SK-N-SH (cell line): ENCODE measurements around the gene ELOA. TPM values are rescaled to one million over a fixed set of nuclear protein-coding genes. Genes with fewer than 3 reads are reported as not detected.
A peak's percentile ranks its signal among the peaks of the same experiment; 100 is the strongest.

Experiments used
- CTCF ChIA-PET: fragments of 300-600, 350-600 bp; formaldehyde crosslinking; extraction: SDS; loops from one replicate; lab custom pipeline; 2021; lab: Yijun Ruan, JAX
- POLR2A ChIA-PET: fragments of 350-600 bp; sonication (Branson Sonifier 250); formaldehyde crosslinking; extraction: SDS; loops from one replicate; lab custom pipeline; 2020; ENCODE audit warnings: antibody characterized with exemption, inconsistent platforms; lab: Yijun Ruan, JAX
- DNase-seq: peaks from one replicate; pipeline ENCODE4 v3.0.0; 2012
- H2AFZ ChIP-seq: fragments of 200-600 bp; sonication (generic); 2 replicates; pipeline ENCODE4 v1.8.1; 2016; ENCODE audit warnings: antibody characterized with exemption, mild to moderate bottlenecking, low read depth
- H3F3A ChIP-seq: fragments of 200-600 bp; sonication (generic); replicated peaks from 2 replicates; pipeline ENCODE3; 2016; ENCODE audit warnings: antibody characterized with exemption, mild to moderate bottlenecking; ENCODE audit not compliant: insufficient read depth
- H3K27ac ChIP-seq, 2 experiments: fragments of 200-500 bp in 1 of 2; fragments of 200-600 bp in 1 of 2; sonication (Bioruptor generic) in 1 of 2; sonication (generic), shearing (Covaris generic) in 1 of 2; 2 replicates each; pipeline versions ENCODE4 v1.5.1 to v1.6.1; 2014 to 2016; ENCODE audit warnings: low read depth in 2 of 2, inconsistent platforms in 1 of 2, low read length in 1 of 2, mild to moderate bottlenecking in 1 of 2, mixed read lengths in 1 of 2
- H3K27me3 ChIP-seq: fragments of 200-600 bp; sonication (generic), shearing (Covaris generic); 2 replicates; pipeline ENCODE4 v1.6.1; 2016; ENCODE audit warnings: mixed run types; ENCODE audit not compliant: insufficient read depth
- H3K36me3 ChIP-seq, 2 experiments: fragments of 200-500 bp in 1 of 2; fragments of 200-600 bp in 1 of 2; sonication (Bioruptor generic) in 1 of 2; sonication (generic) in 1 of 2; replicated peaks in 1 of 2; 2 replicates each; pipeline versions ENCODE3 to v1.5.1; 2014 to 2016; ENCODE audit warnings: low read length in 1 of 2, mild to moderate bottlenecking in 1 of 2; ENCODE audit not compliant: insufficient read depth in 2 of 2, control insufficient read depth in 1 of 2
- H3K4me1 ChIP-seq, 2 experiments: fragments of 200-500 bp in 1 of 2; fragments of 200-600 bp in 1 of 2; sonication (Bioruptor generic) in 1 of 2; sonication (generic), shearing (Covaris generic) in 1 of 2; 2 replicates each; pipeline versions ENCODE4 v1.5.1 to v1.6.1; 2014 to 2016; ENCODE audit warnings: low read depth in 1 of 2, low read length in 1 of 2, mixed run types in 1 of 2; ENCODE audit not compliant: insufficient read depth in 2 of 2, control insufficient read depth in 1 of 2
- H3K4me2 ChIP-seq: fragments of 200-600 bp; sonication (generic), shearing (Covaris generic); 2 replicates; pipeline ENCODE4 v1.6.1; 2017; ENCODE audit warnings: mixed run types
- H3K4me3 ChIP-seq, 2 experiments: fragments of 200-500 bp in 1 of 2; fragments of 200-600 bp in 1 of 2; sonication (Bioruptor generic) in 1 of 2; sonication (generic), shearing (Covaris generic) in 1 of 2; 2 replicates each; pipeline versions ENCODE4 v1.5.1 to v1.8.1; 2014 to 2016; ENCODE audit warnings: low read depth in 2 of 2, inconsistent platforms in 1 of 2, low read length in 1 of 2, mild to moderate bottlenecking in 1 of 2, mixed read lengths in 1 of 2, moderate library complexity in 1 of 2
- H3K79me2 ChIP-seq: fragments of 200-600 bp; sonication (generic); 2 replicates; pipeline ENCODE4 v1.8.1; 2017; ENCODE audit warnings: mild to moderate bottlenecking; ENCODE audit not compliant: insufficient read depth
- H3K9ac ChIP-seq: fragments of 200-600 bp; sonication (generic); 2 replicates; pipeline ENCODE4 v1.6.1; 2017; ENCODE audit warnings: mixed run types
- H3K9me2 ChIP-seq: fragments of 200-600 bp; sonication (generic); 2 replicates; pipeline ENCODE4 v1.6.1; 2017; ENCODE audit warnings: mixed run types
- H3K9me3 ChIP-seq: fragments of 200-600 bp; sonication (generic); 2 replicates; pipeline ENCODE4 v1.6.1; 2017; ENCODE audit warnings: mixed run types, mild to moderate bottlenecking, moderate library complexity
- H4K20me1 ChIP-seq: fragments of 200-600 bp; sonication (generic); 2 replicates; pipeline ENCODE4 v1.6.1; 2017; ENCODE audit warnings: mild to moderate bottlenecking, mixed run types; ENCODE audit not compliant: insufficient read depth
- CTCF ChIP-seq: fragments of 200-600 bp; sonication (generic); IDR thresholded peaks from 2 replicates; pipeline ENCODE4 v1.6.1; 2017; ENCODE audit warnings: antibody characterized with exemption, mild to moderate bottlenecking, moderate library complexity
- GATA2 ChIP-seq: sonication (generic); formaldehyde crosslinking; IDR thresholded peaks from 2 replicates; pipeline ENCODE4 v1.5.0; 2020; ENCODE audit warnings: mild to moderate bottlenecking, missing genetic modification reagents
- MXI1 ChIP-seq: IDR thresholded peaks from 2 replicates; pipeline ENCODE4 v1.6.1; 2012; ENCODE audit warnings: mild to moderate bottlenecking, low read depth, low read length, improper control_type of control experiment
- RCOR1 ChIP-seq: fragments of 150-350 bp; IDR thresholded peaks from 2 replicates; pipeline ENCODE4 v1.6.1; 2017; ENCODE audit warnings: antibody characterized with exemption, low read length
- SMC3 ChIP-seq: IDR thresholded peaks from 2 replicates; pipeline ENCODE4 v1.6.1; 2012; ENCODE audit warnings: low read depth, low read length, improper control_type of control experiment
- TCF12 ChIP-seq: IDR thresholded peaks from 2 replicates; pipeline ENCODE4 v1.4.0; 2012
- TEAD4 ChIP-seq: IDR thresholded peaks from 2 replicates; pipeline ENCODE4 v1.4.0; 2012; ENCODE audit warnings: mild to moderate bottlenecking, borderline replicate concordance; ENCODE audit not compliant: insufficient read depth
- WGBS: methylation state at CpG from one replicate; pipeline ENCODE4 v1.1.6; 2017; ENCODE audit warnings: low lambda C conversion rate; 5-methylcytosine and 5-hydroxymethylcytosine counted together
- polyA plus RNA-seq, 3 experiments: library from polyadenylated mRNA; depleted of rRNA; stranded (reverse); fragments of >200 nt; gene quantifications; 2 replicates each; pipeline ENCODE4 v1.2.3, GENCODE V29; 2012

ELOA gene
- polyA plus RNA-seq, 1 of the 3 experiments (the other 2 are of a cell fraction): 14.5 TPM

GRCh38 chr1:23797478-23798448, 54.5 kb downstream of the ELOA start:
- TF ChIP-seq RCOR1 (no peak), SMC3 (no peak), MXI1 (no peak)
- WGBS: 99% methylated on average over 10 of the region's 20 CpGs
- Histone ChIP-seq H3K36me3 (peaks cover 11 to 44% of the 10 kb centered on the region in 2 experiments), H3K27ac (no peak overlapping the region), H3K9me3 (no peaks in the 10 kb centered on the region), H3K4me2 (no peak overlapping the region), H3K27me3 (no peaks in the 10 kb centered on the region), H3K4me1 (peaks cover 5 to 38% of the 10 kb centered on the region in 2 experiments; a peak in 1 of 4 replicates), H2AFZ (no peak overlapping the region), H3K9me2 (no peaks in the 10 kb centered on the region), H3K9ac (no peak overlapping the region), H3K79me2 (peaks cover 8% of the 10 kb centered on the region), H3K4me3 (no peak overlapping the region), H4K20me1 (no peaks in the 10 kb centered on the region), H3F3A (peaks cover 12% of the 10 kb centered on the region)
- DNase-seq: no peak
- POLR2A ChIA-PET: no interaction called here
- CTCF ChIA-PET: interaction anchor here (1.1 to 5.7 kb wide), 6 partner anchors 10 to 119 kb away, joined by 3 to 47 read pairs (median 6); partner anchors contain the start of genes FUCA1 and RPL11

- Histone ChIP-seq H3K9me2 (no peaks in the 10 kb centered on the region), H4K20me1 (no peaks in the 10 kb centered on the region), H3K27me3 (no peaks in the 10 kb centered on the region), H3K27ac (peak overlapping the region in 1 of 2 experiments; percentile 73; a peak in 2 of 4 replicates), H3K9ac (no peak overlapping the region), H3K79me2 (no peaks in the 10 kb centered on the region; the same call in 1 of the 2 replicates), H3K36me3 (peaks cover 5 to 36% of the 10 kb centered on the region in 2 experiments), H3F3A (peaks cover 15% of the 10 kb centered on the region), H2AFZ (no peak overlapping the region), H3K4me3 (no peak overlapping the region; a peak in 1 of 4 replicates), H3K4me1 (peaks cover 5 to 30% of the 10 kb centered on the region in 2 experiments; a peak in 1 of 4 replicates), H3K9me3 (no peaks in the 10 kb centered on the region), H3K4me2 (peak overlapping the region; percentile 100; the same call in 1 of the 2 replicates)
- ChIA-PET POLR2A (interaction anchor here (3.6 kb wide), 1 partner anchor 21 kb away, joined by 24 read pairs; the partner anchor contains the start of gene PITHD1), CTCF (interaction anchor here (1.1 to 5.7 kb wide), 6 partner anchors 11 to 161 kb away, joined by 3 to 47 read pairs (median 4); partner anchors contain the start of gene RPL11)
- 81% methylated on average over 5 of the region's 12 CpGs for WGBS
- DNase-seq: peak; percentile 45
- TF ChIP-seq GATA2 (CRISPR knock-in tag): no peak
- peak; percentile 33; the same call in 1 of the 2 replicates for TF ChIP-seq CTCF
- no peak for TF ChIP-seq TEAD4
- no peak for TF ChIP-seq TCF12
These were observed 55.4 kb downstream of the ELOA start for GRCh38 chr1:23798662-23799142.
